DOHH2 (cell line): ENCODE data around the gene ISG15.

Experiments
- H3F3A ChIP-seq: fragments of 200-600 bp; sonication (generic), shearing (Covaris generic); 2 replicates; pipeline ENCODE4 v1.6.0; 2016; ENCODE audit warnings: antibody characterized with exemption, mild to moderate bottlenecking; ENCODE audit not compliant: control insufficient read depth, insufficient read depth
- H3K27ac ChIP-seq: fragments of 200-600 bp; sonication (generic); 2 replicates; pipeline ENCODE4 v1.5.1; 2014; ENCODE audit warnings: low read depth, mild to moderate bottlenecking, low read length, moderate library complexity
- H3K27me3 ChIP-seq: fragments of 200-600 bp; sonication (generic); 2 replicates; pipeline ENCODE4 v1.6.1; 2014; ENCODE audit warnings: mild to moderate bottlenecking, low read length, mixed read lengths; ENCODE audit not compliant: control insufficient read depth
- H3K36me3 ChIP-seq: fragments of 200-600 bp; sonication (generic); 2 replicates; pipeline ENCODE4 v1.6.1; 2014; ENCODE audit warnings: mild to moderate bottlenecking, low read length, moderate library complexity, mixed read lengths; ENCODE audit not compliant: control insufficient read depth
- H3K4me1 ChIP-seq: fragments of 200-600 bp; sonication (generic); 2 replicates; pipeline ENCODE4 v1.6.1; 2014; ENCODE audit warnings: mild to moderate bottlenecking, low read length, mixed read lengths; ENCODE audit not compliant: control insufficient read depth
- H3K4me2 ChIP-seq: fragments of 200-600 bp; sonication (generic); 2 replicates; pipeline ENCODE4 v1.6.0; 2014; ENCODE audit warnings: mild to moderate bottlenecking, low read length, moderate library complexity
- H3K4me3 ChIP-seq: fragments of 200-600 bp; sonication (generic); 2 replicates; pipeline ENCODE4 v1.5.1; 2014; ENCODE audit warnings: mild to moderate bottlenecking, low read length, mixed read lengths
- H3K79me2 ChIP-seq: fragments of 200-600 bp; sonication (generic); 2 replicates; pipeline ENCODE4 v1.6.1; 2014; ENCODE audit warnings: mild to moderate bottlenecking, low read length, mixed read lengths; ENCODE audit not compliant: control insufficient read depth
- H3K9me2 ChIP-seq: fragments of 200-600 bp; sonication (generic); replicated peaks from 2 replicates; pipeline ENCODE4 v1.6.1; 2014; ENCODE audit warnings: mild to moderate bottlenecking, low read length, mixed read lengths; ENCODE audit not compliant: control insufficient read depth
- H3K9me3 ChIP-seq: fragments of 200-600 bp; sonication (generic); 2 replicates; pipeline ENCODE4 v1.6.1; 2014; ENCODE audit warnings: antibody characterized with exemption, low read length, mixed read lengths; ENCODE audit not compliant: control insufficient read depth, insufficient read depth
- H4K20me1 ChIP-seq: fragments of 200-600 bp; sonication (generic); 2 replicates; pipeline ENCODE4 v1.6.0; 2014; ENCODE audit warnings: low read depth, mild to moderate bottlenecking, antibody characterized with exemption, low read length, moderate library complexity; ENCODE audit not compliant: control insufficient read depth, insufficient read depth
- EZH2phosphoT487 ChIP-seq: fragments of 200-600 bp; sonication (generic); IDR thresholded peaks from 2 replicates; pipeline ENCODE4 v1.6.1; 2017; ENCODE audit warnings: borderline replicate concordance, mild to moderate bottlenecking, antibody characterized with exemption, low read length, moderate library complexity, mixed read lengths
- TF ChIP-seq, protein P1 (sequence below): fragments of 200-600 bp; sonication (generic); IDR thresholded peaks from one replicate; pipeline ENCODE4 v1.5.1; 2014; ENCODE audit warnings: antibody characterized with exemption, mild to moderate bottlenecking, low read depth, low read length; ENCODE audit not compliant: poor library complexity, severe bottlenecking

The ISG15 gene

DNA sequence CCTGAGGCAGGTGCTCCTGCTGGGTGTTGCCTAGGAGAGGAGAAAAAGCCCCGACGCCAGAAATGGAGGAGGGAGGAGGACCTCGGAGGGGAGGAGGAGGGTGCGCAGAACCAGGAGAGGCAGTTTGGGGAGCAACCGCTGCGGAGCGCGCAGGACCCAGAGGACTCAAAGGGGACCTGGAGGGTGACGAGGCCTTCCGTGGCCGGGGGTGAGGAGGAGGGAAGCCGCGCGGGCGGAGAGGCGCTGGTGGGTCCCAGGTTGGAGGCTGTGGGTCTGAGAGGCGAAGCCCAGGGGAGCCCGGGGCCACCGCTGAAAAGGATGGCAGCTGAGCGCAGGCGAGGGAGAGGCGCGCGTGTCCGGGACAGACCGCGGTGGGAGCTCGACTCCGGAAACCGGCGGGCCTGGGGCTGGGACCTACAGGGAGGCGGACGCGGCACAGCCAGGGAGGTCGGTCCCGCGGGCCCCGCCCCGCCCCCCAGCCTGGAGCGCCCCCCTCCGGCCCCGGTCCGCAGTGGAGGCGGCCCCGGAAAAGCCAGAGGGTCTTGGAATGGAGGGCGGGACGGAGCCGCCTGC lies 45.7 kb downstream of the ISG15 start:
- no peaks in the 10 kb centered on the region for H3K9me3 ChIP-seq
- no peaks in the 10 kb centered on the region for H3F3A ChIP-seq
- TF ChIP-seq EZH2phosphoT487 = 0 out of 2 replicates have a peak, but pooled peaks have one; percentile 43
- TF ChIP-seq, protein P1, sequence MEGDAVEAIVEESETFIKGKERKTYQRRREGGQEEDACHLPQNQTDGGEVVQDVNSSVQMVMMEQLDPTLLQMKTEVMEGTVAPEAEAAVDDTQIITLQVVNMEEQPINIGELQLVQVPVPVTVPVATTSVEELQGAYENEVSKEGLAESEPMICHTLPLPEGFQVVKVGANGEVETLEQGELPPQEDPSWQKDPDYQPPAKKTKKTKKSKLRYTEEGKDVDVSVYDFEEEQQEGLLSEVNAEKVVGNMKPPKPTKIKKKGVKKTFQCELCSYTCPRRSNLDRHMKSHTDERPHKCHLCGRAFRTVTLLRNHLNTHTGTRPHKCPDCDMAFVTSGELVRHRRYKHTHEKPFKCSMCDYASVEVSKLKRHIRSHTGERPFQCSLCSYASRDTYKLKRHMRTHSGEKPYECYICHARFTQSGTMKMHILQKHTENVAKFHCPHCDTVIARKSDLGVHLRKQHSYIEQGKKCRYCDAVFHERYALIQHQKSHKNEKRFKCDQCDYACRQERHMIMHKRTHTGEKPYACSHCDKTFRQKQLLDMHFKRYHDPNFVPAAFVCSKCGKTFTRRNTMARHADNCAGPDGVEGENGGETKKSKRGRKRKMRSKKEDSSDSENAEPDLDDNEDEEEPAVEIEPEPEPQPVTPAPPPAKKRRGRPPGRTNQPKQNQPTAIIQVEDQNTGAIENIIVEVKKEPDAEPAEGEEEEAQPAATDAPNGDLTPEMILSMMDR = peak; percentile 62
- no peaks in the 10 kb centered on the region for H3K79me2 ChIP-seq
- peak overlapping the region; percentile 73 for H3K4me2 ChIP-seq
- H3K27me3 ChIP-seq = peaks cover 51% of the 10 kb centered on the region
- H3K4me1 ChIP-seq = peaks cover 21% of the 10 kb centered on the region
- H4K20me1 ChIP-seq = no peaks in the 10 kb centered on the region
- H3K27ac ChIP-seq = no peak overlapping the region
- no peaks in the 10 kb centered on the region for H3K36me3 ChIP-seq
- H3K9me2 ChIP-seq = no peaks in the 10 kb centered on the region
- H3K4me3 ChIP-seq = peak overlapping the region; percentile 63

DNA sequence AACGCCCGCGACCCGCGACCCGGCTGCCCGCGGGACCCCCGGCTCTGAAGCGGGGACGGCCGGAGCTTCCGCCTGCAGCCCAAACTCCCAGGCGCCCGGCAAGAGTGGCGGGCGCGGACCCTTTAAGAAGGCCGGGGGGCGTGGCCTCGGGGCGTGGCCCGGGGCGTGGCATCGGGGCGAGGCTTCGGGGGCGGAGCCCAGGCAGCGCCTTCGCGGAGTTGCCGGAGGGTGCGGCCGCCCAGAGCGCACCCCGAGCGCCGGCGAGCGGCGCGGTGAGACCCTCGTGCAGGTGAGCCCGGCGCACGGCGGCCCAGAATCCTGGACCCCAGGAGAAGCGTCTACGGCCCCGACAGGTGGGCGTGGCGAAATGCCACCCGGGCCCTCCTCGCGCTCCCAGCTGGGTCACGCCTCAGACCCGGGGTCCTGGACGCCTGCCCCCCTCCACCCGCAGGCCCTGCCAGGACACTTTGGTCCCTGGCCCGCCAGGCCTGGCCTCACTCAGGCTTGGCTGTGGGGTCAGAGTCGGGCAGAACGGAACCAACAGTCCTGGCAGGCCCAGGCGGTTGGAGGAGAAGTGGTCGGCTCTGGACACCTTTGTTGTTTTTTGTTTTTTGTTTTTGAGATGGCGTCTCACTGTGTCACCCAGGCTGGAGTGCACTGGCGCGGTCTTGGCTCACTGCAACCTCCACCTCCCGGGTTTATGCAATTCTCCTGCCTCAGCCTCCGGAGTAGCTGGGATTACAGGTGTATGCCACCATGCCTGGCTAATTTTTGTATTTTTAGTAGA lies 46.4 kb downstream of the ISG15 start:
- H3F3A ChIP-seq = no peaks in the 10 kb centered on the region
- H3K27ac ChIP-seq = no peak overlapping the region
- peaks cover 25% of the 10 kb centered on the region for H3K4me1 ChIP-seq
- no peak; the same call in 1 of the 2 replicates for TF ChIP-seq EZH2phosphoT487
- TF ChIP-seq, protein P1 = no peak
- H3K36me3 ChIP-seq = no peaks in the 10 kb centered on the region
- H3K4me2 ChIP-seq = peak overlapping the region; percentile 73
- peaks cover 56% of the 10 kb centered on the region for H3K27me3 ChIP-seq
- H3K4me3 ChIP-seq = peak overlapping the region; percentile 63
- H4K20me1 ChIP-seq = no peaks in the 10 kb centered on the region
- no peaks in the 10 kb centered on the region for H3K9me3 ChIP-seq
- H3K79me2 ChIP-seq = no peaks in the 10 kb centered on the region
- no peaks in the 10 kb centered on the region for H3K9me2 ChIP-seq

DNA sequence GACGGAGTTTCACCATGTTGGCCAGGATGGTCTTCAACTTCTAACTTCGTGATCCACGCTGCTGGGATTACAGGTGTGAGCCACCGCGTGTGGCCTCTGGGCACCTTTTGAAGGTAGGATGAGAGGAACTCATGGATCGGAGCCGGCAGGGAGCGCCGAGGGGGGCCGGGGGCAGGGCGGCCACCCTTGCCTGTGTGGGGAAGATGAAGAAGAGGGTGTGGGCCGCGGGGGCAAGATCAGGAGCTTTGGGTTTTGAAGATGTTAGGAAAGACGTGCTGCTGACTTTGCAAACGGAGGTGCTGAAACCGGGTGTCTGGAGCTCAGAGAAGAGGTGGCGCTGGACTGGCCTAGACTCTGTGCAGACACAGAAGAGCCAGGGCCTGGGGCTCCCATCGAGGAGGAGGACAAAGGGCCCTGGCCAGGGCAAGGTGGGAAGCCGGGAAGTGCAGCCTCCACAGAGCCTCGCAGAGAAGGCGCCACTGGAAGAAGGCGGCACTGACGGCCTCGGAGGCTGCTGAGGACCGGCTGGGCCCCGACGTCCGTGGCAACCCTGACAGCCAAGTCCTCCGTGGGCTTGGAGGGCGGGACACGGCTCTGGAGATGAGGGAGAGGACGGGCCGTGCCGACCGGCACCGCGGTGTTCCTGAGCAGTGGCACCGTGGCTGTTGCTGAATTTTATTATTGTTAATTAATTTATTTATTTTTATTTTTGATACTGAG lies 47.1 kb downstream of the ISG15 start:
- H3K36me3 ChIP-seq = no peaks in the 10 kb centered on the region
- H3K9me2 ChIP-seq = no peaks in the 10 kb centered on the region
- no peaks in the 10 kb centered on the region for H3K79me2 ChIP-seq
- H3K9me3 ChIP-seq = no peaks in the 10 kb centered on the region
- H3K4me1 ChIP-seq = peaks cover 25% of the 10 kb centered on the region
- H3K27me3 ChIP-seq = peaks cover 56% of the 10 kb centered on the region
- no peak for TF ChIP-seq EZH2phosphoT487
- TF ChIP-seq, protein P1 = no peak
- no peak overlapping the region for H3K4me3 ChIP-seq
- H3F3A ChIP-seq = no peaks in the 10 kb centered on the region
- no peak overlapping the region for H3K27ac ChIP-seq
- no peak overlapping the region for H3K4me2 ChIP-seq
- H4K20me1 ChIP-seq = no peaks in the 10 kb centered on the region
